Endometrium (tissue), 2 donors: Measurements from ENCODE around the gene MAN1C1.

Experiments
- FAIRE-seq: peaks from 2 replicates; lab custom pipeline; 2012; peaks lifted over from hg19 to GRCh38; lab: Jason Lieb, UNC
- donor health status: control.
- donor health status: control.

Gene MAN1C1

DNA sequence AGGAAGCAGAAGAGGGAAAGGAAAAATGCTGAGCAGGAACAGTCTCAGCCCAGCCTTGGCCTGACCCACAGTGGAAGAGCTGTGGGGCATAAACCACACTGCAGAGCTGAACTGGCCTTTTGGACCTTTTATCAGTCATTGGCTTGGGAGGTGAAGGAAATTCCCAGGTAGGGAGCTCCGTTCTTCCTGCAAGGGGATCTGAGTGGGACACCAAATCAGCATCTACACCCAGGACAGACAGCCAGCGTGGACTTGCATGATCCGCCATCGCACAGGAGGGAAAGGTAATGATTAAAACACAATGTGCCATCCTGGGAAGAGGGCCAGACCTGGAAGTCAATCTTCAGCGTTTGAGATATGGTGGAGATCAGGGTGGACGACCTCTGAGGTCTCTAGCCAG, 202.0 kb downstream of the MAN1C1 start:
- FAIRE-seq: no peak

DNA sequence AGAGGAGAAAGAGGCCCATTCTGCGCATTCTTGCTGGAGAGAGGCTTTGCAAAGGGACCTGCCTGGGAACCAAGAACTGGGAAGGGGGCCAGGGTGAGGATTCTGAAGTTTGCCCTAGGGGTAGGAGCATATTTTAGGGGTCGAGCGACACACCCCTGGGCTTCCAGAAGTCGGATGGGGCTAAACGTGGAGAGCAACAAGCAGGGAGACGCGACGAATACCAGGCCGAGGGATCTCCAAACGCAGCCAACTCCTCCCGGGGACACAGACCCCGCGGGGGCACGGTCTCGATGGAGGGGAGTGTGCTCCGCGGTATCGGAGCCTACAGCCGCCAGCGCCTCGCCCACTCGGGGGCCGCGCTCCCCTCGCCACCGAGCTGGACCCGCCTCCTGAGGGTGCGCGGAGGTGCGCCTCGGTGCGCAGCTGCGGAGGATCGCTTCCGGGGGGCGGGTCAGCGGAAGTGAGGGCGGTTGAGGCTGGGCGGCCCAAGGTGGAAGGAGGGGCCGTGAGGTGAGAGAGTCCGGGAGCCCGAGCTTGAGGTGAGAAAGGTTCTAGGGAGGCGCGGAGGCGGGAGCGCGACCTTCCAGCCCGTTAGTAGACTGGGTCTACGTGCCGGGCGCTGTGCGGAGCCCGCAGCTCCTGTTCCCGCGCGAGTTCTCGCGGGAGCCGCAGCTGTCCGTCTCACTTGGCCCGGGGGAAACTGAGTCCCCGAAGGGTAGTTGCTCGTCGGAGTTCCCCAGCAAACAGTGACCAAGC, 203.1 kb downstream of the MAN1C1 start, which contains the start of gene MTFR1L:
Gene MTFR1L (plus strand): TSS at position 464 of the 756 bp plus-strand sequence. CDS start 3,151 bp downstream, outside the sequence.
- FAIRE-seq: no peak

GRCh38 chr1:25820247-25821111, 203.9 kb downstream of the MAN1C1 start:
- FAIRE-seq: no peak

DNA sequence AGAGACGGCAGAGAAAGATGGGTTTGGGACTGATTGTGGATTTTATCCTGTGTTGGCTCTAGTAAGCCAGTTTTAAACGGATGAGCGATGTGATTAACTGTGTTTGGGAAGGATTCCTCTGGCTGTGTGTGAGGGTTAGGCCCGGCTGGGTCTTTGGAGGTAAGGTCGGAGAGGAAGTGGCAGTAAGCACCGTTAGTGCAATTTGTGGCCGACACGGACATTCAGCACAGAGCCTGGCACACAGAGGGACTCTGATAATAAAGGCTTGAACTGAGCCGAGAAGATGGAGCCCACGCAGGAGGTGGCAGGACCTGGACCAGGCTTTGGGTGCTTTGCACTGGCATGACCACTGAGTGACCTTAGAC, 204.5 kb downstream of the MAN1C1 start:
- FAIRE-seq: no peak

DNA sequence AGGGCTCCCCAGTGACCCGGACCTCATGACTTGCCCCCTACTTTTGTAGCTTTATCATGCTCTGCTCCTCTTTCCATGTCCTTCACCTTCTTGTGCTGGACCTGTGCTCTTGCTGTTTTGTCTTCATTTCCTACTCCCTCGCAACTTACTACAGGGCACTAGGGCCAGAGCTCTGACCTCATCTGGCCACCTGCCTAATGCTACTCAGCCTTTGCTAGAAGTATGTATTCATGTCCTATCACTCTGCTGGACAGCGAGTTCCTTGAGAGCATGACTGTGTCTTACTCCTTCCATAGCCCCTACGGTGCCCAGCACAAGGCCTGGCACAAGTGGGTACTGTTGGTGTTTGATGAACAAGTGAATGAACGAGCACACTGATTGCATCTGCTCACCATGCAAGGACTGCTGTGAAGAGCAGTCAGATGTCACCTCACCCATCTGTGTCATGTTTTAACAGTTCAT, 205.1 kb downstream of the MAN1C1 start:
- FAIRE-seq: no peak

- FAIRE-seq: no peak
Observed at GRCh38 chr1:25825605-25826004, 209.0 kb downstream of the MAN1C1 start.

GRCh38 chr1:25826571-25826970, 210.0 kb downstream of the MAN1C1 start:
- no peak for FAIRE-seq

GRCh38 chr1:25828491-25828890, 211.9 kb downstream of the MAN1C1 start:
- FAIRE-seq: no peak

DNA sequence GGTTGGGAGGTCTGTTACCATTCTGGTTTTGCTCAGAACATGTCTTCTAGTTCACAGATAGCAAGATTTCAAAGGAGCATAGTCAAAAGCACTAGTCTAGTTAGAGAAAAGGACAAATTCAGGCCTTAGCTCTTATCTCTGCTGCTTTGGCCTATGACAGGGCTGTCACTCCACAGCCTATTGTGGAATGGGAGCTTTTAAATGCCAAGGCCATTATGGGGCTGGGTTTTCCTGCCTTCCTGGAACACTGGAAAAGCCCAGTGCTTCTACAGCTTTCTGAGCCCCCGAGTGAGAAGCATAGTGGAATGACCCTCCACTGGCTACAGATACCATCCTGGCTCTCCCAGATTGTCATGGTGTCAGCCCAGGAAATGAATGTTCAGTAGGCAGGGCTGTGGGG, 212.5 kb downstream of the MAN1C1 start:
- no peak for FAIRE-seq

DNA sequence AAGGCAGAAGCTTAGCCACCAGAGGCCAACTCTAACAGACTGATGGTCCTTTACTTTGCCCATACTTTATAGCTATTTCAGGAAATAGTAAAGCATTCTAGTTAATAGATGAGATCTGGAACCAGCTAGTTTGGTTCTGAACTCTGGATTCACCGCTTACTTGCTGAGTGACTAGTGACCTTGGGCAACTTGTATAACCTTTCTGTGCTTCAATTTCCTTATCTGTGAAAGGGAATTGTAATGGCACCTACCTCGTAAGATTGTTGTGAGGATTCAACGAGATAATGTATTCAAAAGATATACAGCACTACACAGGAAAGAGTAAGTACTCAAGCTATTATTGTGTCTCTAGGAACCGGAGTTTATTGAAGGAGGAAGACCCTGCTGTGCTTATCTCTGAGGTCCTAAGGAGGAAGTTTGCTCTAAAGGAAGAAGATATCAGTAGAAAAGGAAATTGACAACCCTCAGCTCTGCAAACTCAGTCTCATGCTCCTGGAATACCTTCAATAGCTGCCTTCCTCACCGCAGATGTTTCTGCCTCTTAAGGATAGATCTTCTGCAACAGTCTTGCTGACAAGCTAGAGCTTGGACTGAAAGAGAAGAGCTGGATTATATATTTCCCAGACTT, 215.1 kb downstream of the MAN1C1 start:
- no peak for FAIRE-seq

DNA sequence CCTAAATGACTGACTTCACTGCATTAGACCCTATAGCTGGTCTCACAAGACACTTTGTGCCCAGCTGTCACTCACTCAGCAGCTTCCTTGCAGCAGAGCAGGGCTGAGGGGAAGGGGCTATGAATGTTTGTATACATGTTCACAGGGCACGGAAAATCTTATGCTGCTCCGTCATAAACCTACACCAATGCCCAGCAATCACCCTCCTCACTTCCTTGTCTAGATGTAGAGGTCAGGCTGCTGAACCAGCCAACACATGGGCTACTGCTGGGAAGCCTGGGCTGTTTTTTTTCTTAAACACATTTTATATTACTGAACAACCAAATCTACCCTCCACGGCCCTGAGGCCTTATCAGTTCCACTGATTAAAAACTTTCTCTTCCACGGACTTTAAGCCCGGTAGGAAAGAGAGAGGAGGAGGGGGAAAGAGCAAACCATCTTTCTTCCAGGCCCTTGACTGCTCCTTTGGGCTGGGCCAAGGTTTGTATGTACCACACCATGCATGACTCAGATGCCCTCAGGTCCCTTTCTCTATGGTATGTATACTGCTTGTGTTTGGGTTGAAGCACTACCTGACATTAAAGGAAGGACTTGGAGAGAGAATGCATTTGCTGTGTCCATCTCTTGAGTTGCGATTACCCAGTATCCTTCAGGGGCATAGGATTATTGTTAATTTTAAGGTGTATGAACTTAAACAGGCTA, 215.9 kb downstream of the MAN1C1 start:
- FAIRE-seq: no peak

- FAIRE-seq: no peak
Observed at GRCh38 chr1:25833158-25833557, 216.6 kb downstream of the MAN1C1 start.
